ENCODE data around the gene SYNGR1.

DNA sequence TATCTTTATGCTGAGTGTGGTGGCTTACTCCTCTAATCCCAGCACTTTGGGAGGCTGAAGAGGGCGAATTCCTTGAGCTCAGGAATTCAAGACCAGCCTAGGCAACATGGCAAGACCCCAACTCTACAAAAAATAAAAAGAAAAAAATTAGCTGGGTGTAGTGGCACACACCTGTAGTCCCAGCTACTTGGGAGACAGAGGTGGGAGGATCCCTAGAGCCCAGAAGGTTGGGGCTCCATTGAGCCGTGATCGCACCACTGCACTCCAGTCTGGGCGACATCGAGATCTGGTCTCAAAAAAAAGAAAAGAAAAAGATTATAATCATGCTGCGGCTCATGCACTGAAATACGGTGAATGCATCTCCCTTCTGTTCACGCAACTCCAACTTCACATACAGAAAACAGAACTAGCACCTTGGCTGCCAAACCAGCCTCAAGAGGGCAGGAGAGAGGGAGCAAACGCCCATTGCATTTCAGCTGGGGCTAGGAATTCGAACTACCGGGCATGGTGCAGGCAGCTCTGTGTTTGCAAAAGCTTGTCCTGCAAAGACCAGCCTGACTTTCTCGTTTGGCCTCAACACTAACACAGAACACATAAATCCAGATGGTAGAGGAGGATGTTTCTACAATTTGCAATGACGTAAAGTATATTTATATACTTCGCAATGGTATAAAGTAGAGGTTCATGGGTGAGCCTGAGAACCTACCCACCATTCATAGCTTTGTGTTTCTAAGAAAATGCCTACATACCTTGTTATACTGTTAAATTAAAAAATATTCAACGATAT is 6.3 kb upstream of the SYNGR1 start:
- TF ChIP-seq TAF1 (IDR thresholded peaks at IDR 0.05; ENCODE audit: low read depth, low read length) (no peak), POLR2AphosphoS5 (IDR thresholded peaks at IDR 0.05; ENCODE audit: low read depth, low read length) (no peak)
